Right renal pelvis (tissue), 4 donors: ENCODE data around the gene SLC39A9. TPM values are rescaled to one million over a fixed set of nuclear protein-coding genes. Genes with fewer than 3 reads are reported as not detected.
A peak's percentile ranks its signal among the peaks of the same experiment; 100 is the strongest.

Experiments
- DNase-seq, 4 donors: peaks; one replicate each; pipeline ENCODE4 v3.0.0-alpha.2; 2013; ENCODE audit warnings: low read depth in 4 of 4, low spot score in 3 of 4, missing footprints in 1 of 4
- polyA plus RNA-seq, 4 donors: library from polyadenylated mRNA; unstranded; fragments of 120-200 nt; gene quantifications; one replicate each; pipeline ENCODE4 v1.2.1, GENCODE V29; 2013; ENCODE audit not compliant: insufficient read length in 4 of 4

The SLC39A9 gene, protein sequence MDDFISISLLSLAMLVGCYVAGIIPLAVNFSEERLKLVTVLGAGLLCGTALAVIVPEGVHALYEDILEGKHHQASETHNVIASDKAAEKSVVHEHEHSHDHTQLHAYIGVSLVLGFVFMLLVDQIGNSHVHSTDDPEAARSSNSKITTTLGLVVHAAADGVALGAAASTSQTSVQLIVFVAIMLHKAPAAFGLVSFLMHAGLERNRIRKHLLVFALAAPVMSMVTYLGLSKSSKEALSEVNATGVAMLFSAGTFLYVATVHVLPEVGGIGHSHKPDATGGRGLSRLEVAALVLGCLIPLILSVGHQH
- polyA plus RNA-seq: 10 to 100 TPM; 79.0 to 89.3 (median 86.3) TPM

DNA sequence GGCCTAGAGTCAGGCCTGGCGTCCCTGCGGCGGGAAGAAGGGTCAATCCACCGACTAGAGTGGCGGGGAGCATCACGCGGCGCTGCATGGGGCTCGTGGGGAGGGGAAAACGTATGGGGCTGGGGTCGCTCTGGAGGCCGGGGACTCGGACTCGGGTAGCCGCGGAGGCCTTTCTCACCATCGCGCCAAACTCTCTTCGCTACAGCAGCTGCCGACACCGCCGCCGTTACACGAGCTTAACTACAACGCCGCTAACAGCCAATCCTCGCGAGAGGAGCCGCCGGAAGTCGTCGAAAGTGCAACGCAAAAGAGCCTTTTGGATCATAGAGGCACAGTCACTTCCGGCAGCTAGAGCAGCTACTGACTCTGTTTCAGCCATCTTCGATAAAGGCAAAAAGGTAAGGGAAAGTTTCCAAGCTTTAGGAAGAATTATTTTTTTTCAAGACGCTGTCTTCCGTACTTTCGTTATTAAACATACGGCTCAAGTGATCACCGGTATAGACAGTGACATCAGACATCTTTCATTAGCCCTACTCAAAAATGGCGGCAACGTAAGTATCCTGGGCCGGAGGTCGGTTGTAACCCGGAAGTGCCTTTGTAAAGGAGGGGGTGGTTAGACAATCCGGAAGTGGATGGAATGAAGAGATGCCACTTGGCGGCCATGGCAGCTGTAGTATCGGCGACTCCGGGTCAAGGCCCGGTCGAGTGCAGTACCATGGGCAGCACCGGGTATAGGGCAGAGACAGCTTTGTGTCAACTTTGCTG is at the start of gene SLC39A9, which contains the start of gene ERH:
Gene SLC39A9, plus strand, starts transcription at position 640 of the 765 bp plus-strand sequence. CDS start 678 bp downstream, outside the sequence.
Gene ERH, minus strand, starts transcription at position 247 of the 765 bp plus-strand sequence. Its CDS starts 66 bp downstream, at position 181.
- peak; percentile 94 to 97 (median 96) for DNase-seq

DNA sequence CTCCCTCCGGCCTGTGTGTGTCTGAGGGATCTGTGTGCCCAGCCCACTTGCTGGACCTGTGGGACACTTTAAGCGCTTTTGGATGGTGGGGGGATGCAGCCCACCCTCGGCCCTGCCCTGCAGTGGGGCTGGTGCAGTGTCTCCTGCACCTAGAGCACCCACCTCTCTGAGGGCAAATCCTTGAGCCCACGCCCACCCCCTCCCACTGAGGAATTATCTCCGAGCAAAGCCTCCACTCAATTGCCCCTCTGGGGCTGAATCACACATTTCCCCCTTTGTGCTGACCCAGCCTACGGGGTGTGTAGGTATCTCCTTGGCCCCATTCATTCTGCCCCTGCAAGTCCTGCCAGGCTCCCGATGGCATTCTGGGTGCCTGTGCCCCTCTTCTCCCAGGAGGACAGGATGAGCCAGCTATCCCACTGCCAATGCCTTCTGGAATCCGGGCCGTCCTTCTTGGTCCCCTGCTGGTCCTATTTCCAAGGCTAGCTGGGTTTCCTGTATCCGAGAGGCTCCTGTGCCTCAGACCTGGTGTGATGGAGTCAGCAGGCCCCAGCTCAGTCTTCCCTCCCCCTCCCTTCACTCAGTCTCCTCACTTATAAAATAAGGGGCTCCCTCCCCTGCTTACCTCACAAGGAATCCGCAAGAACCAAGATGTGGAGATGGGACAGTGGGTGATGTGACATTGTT is 49.3 kb upstream of the SLC39A9 start:
- no peak for DNase-seq

DNA sequence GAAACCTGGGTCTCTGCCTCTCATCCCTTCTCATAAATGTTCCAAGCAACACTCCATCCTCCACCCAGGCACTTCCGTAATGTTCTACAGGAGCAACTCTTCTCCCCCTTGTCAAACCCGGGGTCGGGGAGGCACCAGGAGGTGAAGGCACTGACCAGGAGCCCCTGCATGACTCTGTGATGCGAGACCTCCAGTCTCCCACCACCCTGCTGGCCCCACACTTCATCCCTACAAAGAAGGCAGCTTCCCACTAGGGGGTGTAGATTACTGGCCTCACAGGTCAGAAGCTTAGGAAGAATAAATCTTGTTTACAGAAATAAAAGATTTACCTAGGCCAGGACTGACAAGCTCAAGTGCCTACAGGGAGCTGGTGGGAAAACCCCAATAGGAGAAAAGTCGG is 47.6 kb upstream of the SLC39A9 start:
- DNase-seq: no peak

DNA sequence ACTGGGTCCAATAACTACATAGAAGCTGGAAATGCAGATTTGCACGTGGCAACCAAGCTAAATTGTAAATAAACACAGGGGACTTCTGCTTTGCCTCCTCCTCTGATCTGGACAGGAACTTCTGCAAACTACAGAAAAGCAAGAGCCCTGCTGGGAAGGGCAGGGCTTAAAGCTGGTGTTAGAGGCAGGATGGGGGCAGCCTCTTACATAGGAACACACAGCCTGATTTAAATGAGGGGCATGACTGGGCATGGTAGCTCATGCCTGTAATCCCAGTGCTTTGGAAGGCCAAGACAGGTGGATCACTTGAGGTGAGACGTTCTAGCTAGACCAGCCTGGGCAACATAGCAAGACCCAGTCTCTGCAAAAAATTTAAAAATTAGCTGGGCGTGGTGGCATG is 47.1 kb upstream of the SLC39A9 start:
- no peak for DNase-seq

DNA sequence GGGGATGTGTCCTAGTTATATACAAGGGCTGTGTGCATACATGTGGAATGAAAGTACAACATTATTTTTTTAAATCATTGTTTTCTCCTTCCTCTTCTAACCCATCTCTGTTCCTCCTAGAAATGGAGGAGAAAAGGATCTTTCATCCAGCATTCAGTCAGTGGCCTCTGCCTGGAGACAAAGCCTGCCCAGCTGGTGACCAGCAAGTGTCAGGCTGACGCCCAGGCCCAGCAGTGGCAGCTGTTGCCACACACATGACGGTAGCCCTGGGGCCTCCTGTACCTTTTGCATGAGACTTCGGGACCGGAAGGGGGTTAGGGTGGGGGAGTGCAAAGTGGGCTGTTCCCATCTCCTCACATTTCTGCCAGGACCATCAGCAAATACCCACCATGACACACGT is 46.6 kb upstream of the SLC39A9 start:
- no peak for DNase-seq

DNA sequence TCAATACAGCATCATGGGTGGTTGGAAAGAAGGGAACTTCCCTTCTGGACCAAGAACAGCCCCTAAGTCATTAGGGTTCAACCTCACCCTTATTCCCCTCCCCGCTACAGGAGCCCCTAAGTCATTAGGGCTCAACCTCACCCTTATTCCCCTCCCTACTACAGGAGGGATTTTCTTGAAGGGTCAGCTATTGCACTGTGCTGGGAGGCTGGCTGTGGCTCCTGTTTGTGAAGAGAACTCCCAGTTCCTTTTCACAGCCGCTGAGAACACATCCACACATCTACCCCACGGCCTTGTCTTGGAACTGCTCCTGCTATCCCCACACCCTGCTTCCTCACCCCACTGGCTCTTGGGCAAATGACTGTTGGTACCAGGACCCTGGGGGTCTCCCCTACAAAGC is 45.3 kb upstream of the SLC39A9 start:
- no peak for DNase-seq

DNA sequence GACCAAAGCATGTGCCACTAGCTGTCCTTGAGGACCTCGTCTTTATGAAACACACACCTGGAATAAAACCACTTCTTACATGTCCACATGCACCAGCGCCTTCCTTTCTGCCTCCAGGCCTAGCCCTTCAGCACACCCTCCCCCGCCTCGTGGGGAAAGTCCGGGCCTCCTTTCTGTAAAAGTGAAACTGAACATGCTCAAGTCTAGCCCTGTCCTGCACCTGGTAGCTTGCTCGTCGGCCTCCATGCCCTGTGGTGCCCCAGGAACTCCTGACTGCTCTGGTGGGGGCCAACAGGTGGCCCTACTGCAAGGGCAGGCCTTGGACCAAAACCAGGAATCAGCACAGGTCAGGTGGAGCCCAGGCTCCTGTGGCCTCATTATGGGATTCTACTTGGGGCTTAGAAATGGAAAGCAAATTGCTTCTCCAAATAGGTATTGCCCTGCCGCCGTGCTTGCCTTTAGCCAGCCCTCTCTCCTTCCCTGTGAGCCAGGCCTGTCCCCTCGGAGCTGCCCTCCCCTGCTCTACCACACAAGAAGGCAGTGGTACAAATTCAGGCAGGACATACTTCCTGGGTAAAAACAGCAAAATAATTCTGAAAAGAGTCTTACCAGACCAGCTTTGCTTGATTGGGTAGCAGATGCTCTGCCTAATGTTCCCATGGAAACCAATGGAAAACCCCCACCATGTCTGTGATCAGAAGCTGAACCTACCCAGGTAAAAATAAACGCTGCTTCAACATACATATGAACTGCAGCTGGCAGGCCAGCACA is 43.9 kb upstream of the SLC39A9 start:
- no peak for DNase-seq

DNA sequence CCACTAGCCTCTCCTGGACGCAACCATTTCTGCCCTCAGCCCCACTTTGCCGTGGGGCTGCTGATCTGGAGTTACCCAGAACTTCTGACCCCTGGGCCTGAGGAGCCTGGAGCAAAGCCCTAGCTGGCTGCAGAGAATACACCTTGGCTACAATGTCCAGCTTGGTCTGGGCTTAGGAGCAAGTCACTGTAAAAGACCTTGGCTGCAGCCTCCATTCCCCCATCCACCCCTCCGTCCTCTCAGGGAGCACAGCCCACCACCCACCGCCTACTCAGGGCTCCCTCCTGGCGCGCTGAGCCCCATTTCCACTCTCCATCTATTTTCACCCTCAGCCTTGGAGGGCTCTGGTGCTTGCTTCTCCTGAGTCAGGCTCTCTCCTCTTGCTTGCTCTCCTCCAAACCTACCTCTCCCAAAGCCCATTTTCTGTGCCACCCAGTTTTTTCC is 43.3 kb upstream of the SLC39A9 start:
- DNase-seq: no peak

DNA sequence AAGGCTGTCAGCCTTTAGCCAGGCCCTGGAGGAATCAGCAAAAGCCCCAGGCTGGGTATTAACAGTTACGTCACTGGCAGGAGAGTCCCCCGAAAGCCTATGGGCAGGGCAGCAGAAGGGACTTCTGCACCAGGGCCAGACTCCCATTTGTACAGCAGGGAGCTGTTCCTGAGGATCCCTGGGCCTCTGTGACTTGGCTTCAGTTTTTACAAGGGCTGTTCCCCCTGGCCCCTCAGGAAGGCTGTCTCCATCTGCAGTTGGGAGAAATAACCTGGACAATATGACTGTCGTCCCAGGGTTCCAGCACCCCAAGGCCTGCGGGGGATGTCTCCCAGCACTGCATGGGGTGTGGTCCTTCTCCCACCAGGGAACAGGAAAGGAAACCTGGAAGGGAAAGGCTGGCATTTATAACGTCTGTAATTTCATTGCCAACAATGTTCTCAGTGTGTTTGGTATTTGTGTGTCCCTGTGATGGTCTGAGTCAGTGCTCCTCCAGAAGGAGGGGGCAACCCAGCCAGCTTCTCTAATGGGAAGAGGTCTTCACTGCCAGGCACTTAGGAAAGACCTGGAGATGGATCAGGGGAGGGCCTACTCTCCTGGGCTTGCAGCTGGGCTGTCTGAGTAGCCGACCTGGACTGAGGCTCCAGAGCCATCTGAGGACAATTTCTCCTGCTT is 42.7 kb upstream of the SLC39A9 start:
- no peak for DNase-seq

DNA sequence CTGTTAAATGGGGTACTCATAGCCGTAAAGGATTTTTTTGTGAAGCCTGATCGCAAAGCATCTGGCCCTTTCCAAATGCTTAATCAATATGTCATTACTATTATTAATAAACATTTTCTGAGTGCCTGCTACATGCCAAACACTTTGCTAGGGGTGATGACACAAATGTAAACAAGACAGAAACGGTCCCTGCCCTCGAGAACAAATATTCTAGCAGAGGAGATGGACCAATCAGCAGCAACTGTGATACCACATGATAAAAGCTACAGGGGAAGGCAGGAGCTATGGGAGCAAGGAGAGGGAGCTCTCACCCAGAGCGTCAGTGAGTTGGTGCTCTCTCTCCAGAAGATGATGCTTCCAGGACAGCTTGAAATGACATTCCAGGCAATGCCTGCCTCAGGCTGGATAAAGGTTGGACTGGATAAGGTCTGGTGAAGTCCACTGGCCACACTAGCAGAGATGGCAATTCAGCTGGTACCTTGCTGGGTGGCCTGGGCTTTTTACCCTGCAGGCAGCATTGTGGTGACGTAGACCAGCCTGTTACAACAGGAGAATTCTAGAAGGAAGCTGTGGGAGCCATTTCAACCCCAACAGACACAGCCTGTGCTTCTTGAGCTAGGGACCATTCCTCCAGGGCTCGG is 41.5 kb upstream of the SLC39A9 start:
- no peak for DNase-seq

DNA sequence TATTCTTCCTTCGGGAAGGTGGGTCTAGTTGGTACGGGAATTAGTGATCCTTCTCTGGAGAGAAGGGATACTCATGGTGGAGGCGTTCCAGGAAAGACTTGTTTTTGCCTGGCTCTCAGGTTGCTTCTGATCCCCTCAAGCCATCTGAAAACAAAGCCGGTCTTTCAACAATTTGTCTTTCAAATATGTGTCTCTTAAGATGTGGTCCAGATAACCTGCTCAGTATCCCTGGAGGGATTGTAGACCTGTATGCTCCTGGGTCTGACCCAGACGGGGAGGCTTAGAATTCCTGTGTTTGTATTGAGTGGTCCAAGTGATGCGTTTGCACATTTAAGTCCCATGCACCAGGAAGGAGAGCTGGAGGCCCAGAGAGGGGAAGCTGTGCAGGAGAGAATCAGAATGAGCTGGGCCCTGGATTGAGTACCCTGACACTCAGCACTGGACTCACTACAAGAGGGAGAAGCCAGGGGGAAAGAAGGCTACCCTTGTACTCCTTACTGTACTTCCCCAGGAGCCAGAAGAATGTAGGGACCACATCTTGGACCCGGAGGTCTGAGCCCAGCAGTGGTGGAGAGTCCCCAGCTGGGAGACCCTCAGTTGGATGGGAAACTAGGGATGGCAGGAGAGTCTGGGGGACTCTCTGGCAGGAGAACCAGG is 40.8 kb upstream of the SLC39A9 start:
- DNase-seq: no peak

DNA sequence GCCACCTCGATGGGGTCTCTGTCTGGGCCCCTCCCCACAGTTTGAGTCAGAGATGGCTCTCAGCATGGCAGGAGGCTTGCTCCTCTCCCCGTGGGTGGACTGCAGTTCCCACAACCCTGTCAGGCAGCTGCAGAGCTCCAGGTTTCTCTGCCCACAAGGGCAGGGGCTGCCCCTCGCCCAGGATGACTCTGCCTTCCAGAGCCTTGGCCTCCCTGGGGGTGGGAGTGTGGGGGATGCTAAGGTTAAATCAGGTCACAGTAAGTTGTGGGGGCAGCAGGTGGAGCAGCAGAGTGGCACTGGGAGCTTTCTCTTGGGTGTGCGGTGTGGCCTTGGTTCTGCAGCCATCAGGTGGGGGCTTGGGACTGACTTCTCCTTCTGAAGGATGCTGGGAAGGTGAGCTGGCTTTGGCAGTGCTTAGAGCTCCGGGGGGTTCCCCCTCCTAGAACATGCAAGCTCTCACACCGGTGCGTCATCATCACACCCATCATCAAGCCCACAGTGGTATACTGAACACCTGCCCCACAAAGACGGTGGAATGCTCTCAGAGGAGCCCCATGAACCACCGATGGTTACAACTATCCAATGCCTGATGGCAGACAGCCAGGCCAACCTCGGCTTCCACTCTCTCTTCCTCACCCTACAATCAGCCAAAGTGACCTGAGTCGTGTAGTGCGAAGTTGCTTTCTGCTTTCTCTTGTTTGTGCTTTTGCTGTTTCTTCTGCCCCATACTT is 40.1 kb upstream of the SLC39A9 start:
- no peak for DNase-seq

DNA sequence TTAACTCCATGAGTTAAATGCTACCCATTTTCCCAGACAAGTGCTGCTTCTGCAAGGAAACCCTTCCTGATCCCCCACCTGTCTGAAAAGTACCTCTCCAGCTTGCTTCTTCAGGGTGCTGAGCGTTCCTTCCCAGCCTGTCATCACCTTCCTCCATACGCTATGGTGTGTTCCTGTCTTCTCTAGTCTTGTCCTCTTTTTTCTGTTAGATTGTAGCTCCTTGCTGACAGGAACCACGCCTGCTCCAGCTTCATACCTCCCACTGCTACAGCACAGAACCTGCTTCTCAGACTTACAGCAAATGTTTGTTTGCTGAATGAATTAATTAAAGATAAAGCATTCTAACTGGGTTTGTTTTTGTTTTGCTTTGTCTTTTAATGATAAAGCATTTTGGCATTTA is 39.5 kb upstream of the SLC39A9 start:
- no peak for DNase-seq

DNA sequence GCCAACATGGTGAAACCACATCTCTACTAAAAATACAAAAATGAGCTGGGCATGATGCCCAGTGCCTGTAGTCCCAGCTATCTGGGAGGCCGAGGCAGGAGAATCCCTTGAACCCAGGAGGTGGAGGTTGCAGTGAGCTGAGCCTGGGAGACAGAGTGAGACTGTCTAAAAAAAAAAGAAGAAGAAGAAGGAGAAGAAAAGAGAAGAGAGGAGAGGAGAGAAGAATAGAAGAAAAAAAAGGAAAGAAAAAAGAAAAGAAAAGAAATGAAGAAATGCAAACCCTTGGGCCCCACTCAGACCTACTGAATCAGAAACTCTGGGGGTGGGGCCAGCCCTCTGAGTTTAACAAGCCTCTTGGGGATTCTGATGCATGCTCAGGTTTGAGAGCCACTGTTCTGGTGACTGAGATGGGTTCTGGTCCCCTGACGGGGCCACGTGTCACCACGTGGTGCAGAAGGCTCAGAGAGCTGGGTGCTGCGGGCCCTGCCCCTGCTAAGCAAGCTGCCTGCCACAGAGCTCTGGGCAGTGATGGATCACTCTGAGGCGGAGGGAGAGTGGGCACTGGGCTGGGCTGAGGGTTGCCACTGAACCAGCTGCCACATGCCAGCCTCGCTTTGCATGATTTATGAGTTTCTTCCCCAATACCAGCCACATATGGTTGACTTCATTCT is 37.9 kb upstream of the SLC39A9 start:
- no peak for DNase-seq

DNA sequence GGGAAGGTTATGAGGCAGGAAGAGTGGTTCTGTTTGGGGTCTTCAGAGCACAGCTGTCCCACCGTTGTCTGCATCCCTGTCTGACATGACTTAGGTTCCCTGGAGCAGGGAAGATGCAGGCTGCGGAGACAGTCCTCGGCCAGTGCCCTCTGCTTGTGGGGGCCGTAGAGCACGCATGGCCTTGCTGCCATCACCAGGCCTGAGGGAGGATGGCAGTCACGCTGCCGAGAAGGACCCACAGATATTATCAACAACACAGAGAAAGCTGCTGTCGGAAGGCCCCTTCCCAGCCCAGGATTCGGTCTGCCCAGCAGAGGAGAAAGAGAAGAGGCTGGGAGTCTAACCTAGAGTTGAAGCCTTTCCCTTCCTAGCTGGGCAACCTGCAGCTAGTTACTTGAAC is 35.4 kb upstream of the SLC39A9 start:
- no peak for DNase-seq

DNA sequence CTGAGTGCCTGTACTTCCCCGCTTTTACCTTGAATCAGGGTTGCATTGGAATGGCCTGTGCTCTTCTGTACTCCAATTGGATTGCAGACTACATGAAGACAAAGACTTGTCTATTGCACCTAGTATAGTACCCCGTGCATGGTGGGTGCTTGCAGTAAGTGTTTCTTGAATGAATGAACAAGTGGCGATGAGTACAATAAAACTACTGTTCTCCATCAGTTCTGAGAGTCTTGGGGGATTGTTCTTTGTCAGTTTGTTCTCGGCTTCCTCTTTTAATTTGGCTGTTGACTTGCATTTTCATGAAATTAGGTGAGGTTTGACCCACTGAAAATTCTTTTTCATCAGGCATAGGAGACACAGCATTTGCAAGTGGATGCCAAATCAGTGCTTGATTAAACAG is 34.5 kb upstream of the SLC39A9 start:
- DNase-seq: no peak

DNA sequence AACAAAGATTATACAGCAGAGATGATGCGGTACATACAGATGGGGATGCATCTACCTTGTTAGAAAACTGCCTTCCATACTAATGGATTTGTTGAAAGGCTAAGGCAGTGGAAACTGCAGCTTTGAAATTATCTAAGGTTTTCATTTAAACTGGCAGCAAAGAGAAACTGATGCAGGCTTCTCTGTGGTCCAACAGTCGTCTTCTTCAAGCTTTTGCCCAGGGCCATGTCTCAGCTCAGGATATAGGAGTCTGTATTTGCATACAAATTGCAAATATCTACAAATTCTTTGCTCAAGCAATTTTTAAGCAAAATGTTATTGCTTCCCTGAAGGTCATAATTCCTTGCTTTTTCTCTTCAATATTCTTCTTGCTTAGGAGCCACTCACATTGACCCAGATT is 34.1 kb upstream of the SLC39A9 start:
- DNase-seq: no peak

DNA sequence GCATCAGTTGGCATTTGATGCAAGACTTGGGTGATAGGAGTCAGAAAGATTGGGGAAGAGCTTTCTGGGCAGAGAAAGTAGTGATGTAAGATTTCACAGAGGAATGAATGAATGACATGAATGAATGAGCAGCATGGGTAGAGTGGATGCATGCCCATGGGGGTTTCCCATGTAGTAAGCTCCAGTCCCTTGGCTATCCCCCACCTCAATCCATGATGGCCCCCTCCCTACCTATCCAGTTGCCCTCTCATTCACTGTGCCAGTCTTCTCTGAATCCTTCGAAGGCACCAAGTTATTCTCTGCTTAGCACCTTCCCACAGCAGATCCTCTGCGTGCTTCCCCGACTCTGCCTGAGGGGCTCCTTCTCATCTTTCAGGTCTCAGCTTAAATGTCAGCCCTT is 32.4 kb upstream of the SLC39A9 start:
- DNase-seq: no peak
